Common myeloid progenitor, CD34-positive (primary cell): Measurements from ENCODE around the gene PAX5.

Source experiments
- CTCF ChIA-PET: fragments of 350-600 bp; sonication (Branson Sonifier 250); formaldehyde crosslinking; loops from one replicate; lab custom pipeline; 2021; ENCODE audit warnings: antibody characterized with exemption; lab: Charles Lee
- POLR2A ChIA-PET: fragments of 350-600 bp; sonication (Branson Sonifier 250); formaldehyde crosslinking; loops from one replicate; lab custom pipeline; 2021; ENCODE audit warnings: antibody characterized with exemption; lab: Charles Lee
- DNase-seq, 3 donors: peaks; one replicate each; pipeline versions ENCODE4 v3.0.0 to v3.0.0-alpha.2; 2013
- H3K27ac ChIP-seq, 2 experiments: 1 replicate in 1 of 2; 2 replicates in 1 of 2; pipeline ENCODE4 v1.7.0; 2013; ENCODE audit warnings: inconsistent platforms in 2 of 2, low read length in 2 of 2, mild to moderate bottlenecking in 2 of 2, low read depth in 1 of 2, moderate library complexity in 1 of 2; ENCODE audit not compliant: severe bottlenecking in 2 of 2, insufficient read depth in 1 of 2, poor library complexity in 1 of 2
- H3K27me3 ChIP-seq, 5 experiments: replicated peaks in 2 of 5; 1 replicate in 3 of 5; 2 replicates in 2 of 5; pipeline versions ENCODE4 v1.6.1 to v1.7.0; 2013; ENCODE audit warnings: low read length in 4 of 5, mild to moderate bottlenecking in 2 of 5, moderate library complexity in 2 of 5, inconsistent platforms in 1 of 5; ENCODE audit not compliant: insufficient read depth in 5 of 5, control insufficient read depth in 4 of 5
- H3K36me3 ChIP-seq, 4 experiments: 1 replicate in 2 of 4; 2 replicates in 2 of 4; pipeline versions ENCODE4 v1.6.1 to v1.7.0; 2013; ENCODE audit warnings: low read length in 3 of 4, control low read depth in 1 of 4, mild to moderate bottlenecking in 1 of 4; ENCODE audit not compliant: control insufficient read depth in 4 of 4, insufficient read depth in 4 of 4
- H3K4me1 ChIP-seq, 4 experiments: 1 replicate in 3 of 4; 2 replicates in 1 of 4; pipeline versions ENCODE4 v1.6.1 to v1.7.1; 2013; ENCODE audit warnings: low read length in 3 of 4, mild to moderate bottlenecking in 3 of 4, control low read depth in 1 of 4, inconsistent platforms in 1 of 4, moderate library complexity in 1 of 4; ENCODE audit not compliant: control insufficient read depth in 4 of 4, insufficient read depth in 4 of 4; ENCODE audit errors: control extremely low read depth in 1 of 4
- H3K4me3 ChIP-seq, 7 experiments: 1 replicate in 4 of 7; 2 replicates in 3 of 7; pipeline versions ENCODE4 v1.5.1 to v1.7.0; 2013; ENCODE audit warnings: mild to moderate bottlenecking in 7 of 7, low read length in 6 of 7, moderate library complexity in 6 of 7, inconsistent platforms in 2 of 7, low read depth in 2 of 7, control low read depth in 1 of 7; ENCODE audit not compliant: insufficient read depth in 4 of 7, control insufficient read depth in 1 of 7; ENCODE audit errors: extremely low read depth in 1 of 7
- H3K9me3 ChIP-seq, 5 experiments: 1 replicate in 4 of 5; 2 replicates in 1 of 5; pipeline versions ENCODE4 v1.6.1 to v1.7.1; 2013; ENCODE audit warnings: low read length in 4 of 5, mild to moderate bottlenecking in 2 of 5, inconsistent platforms in 1 of 5, low read depth in 1 of 5, moderate library complexity in 1 of 5; ENCODE audit not compliant: control insufficient read depth in 4 of 5, insufficient read depth in 2 of 5; ENCODE audit errors: control extremely low read depth in 1 of 5
- WGBS: methylation state at CpG from one replicate; pipeline ENCODE4 v1.1.5; 2013; ENCODE audit not compliant: insufficient coverage; 5-methylcytosine and 5-hydroxymethylcytosine counted together

The PAX5 gene

DNA sequence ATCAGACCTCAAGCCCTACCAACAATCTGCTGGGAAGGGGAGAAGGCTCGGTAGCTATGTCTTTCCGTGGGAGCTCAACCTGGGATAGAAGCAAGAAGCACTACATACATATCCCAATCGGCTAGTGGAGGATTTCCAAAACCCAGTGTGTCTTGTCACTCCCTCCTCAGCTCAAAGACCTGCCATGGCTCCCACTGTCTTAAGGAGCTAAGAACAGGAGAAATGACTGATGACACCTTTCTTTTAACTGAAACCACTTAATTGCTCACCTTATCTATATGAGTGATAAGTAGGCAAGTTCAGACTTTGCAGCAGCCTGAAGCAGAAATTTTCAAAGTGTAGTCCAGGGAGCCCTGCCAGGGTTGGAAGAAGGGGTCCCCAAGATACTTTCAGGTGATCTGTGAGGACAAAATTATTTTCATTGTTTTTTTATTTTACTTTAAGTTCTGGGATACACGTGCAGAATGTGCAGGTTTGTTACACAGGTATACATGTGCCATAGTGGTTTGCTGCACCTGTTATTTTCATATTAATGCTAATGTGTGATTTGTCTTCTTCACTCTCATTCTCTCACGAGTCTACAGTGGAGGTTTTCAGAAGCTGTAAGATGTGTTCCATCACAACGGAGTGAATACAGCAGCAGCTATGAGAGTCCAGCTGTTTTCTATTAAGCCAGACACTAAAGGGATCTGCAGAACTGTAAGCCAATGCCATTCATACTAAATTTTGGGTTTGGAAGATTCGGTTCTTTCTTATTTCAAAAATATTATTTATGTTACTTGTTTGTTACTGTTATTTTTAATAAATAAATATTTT, 41.4 kb downstream of the PAX5 start:
- Histone ChIP-seq H3K9me3 (peaks cover 0 to 21% (median 16%) of the 10 kb centered on the region in 5 experiments), H3K4me3 (no peak overlapping the region), H3K36me3 (no peaks in the 10 kb centered on the region), H3K4me1 (peaks cover 0 to 3% (median 2%) of the 10 kb centered on the region in 4 experiments), H3K27me3 (peaks cover 0 to 70% (median 22%) of the 10 kb centered on the region in 5 experiments), H3K27ac (no peak overlapping the region)
- ChIA-PET POLR2A (no interaction called here), CTCF (interaction anchor here (1.1 to 7.1 kb wide), 3 partner anchors 118 to 337 kb away, joined by 3 to 72 read pairs (median 4); no protein-coding TSS in a partner anchor)
- whole genome bisulfite sequencing = 89% methylated on average over 5 of the region's 7 CpGs
- DNase-seq = no peak

GRCh38 chr9:36991516-36992134, 42.4 kb downstream of the PAX5 start:
- CTCF ChIA-PET = interaction anchor here (0.7 to 7.1 kb wide), 7 partner anchors 9 to 339 kb away, joined by 3 to 72 read pairs (median 4); no protein-coding TSS in a partner anchor
- H3K27ac ChIP-seq = no peak overlapping the region

GRCh38 chr9:36988848-36989247, 45.2 kb downstream of the PAX5 start:
- DNase-seq = peak in 1 of 3 donors; percentile 15
- H3K9me3 ChIP-seq = peaks cover 0 to 21% (median 16%) of the 10 kb centered on the region in 5 experiments
- no peak overlapping the region for H3K4me3 ChIP-seq
- peaks cover 0 to 88% (median 47%) of the 10 kb centered on the region in 5 experiments for H3K27me3 ChIP-seq
- POLR2A ChIA-PET = interaction anchor here (1.0 kb wide), 1 partner anchor 114 kb away, joined by 4 read pairs; no protein-coding TSS in a partner anchor
- CTCF ChIA-PET = interaction anchor here (0.5 to 7.1 kb wide), 10 partner anchors 10 to 430 kb away, joined by 3 to 72 read pairs (median 3); no protein-coding TSS in a partner anchor
- no peak overlapping the region for H3K27ac ChIP-seq
- 29% methylated on average over 6 of the region's 6 CpGs for WGBS
- H3K36me3 ChIP-seq = no peaks in the 10 kb centered on the region
- peaks cover 0 to 21% (median 10%) of the 10 kb centered on the region in 4 experiments for H3K4me1 ChIP-seq

More at GRCh38 chr9:36991516-36992134, 42.4 kb downstream of the PAX5 start:
- Histone ChIP-seq H3K9me3 (peaks cover 0 to 21% (median 16%) of the 10 kb centered on the region in 5 experiments), H3K4me1 (peaks cover 0 to 12% (median 6%) of the 10 kb centered on the region in 4 experiments), H3K36me3 (no peaks in the 10 kb centered on the region), H3K27me3 (peaks cover 0 to 73% (median 30%) of the 10 kb centered on the region in 5 experiments), H3K4me3 (no peak overlapping the region)
- peak; percentile 46 to 76 (median 64) for DNase-seq
- POLR2A ChIA-PET = no interaction called here
- WGBS = 27% methylated on average over 4 of the region's 6 CpGs

DNA sequence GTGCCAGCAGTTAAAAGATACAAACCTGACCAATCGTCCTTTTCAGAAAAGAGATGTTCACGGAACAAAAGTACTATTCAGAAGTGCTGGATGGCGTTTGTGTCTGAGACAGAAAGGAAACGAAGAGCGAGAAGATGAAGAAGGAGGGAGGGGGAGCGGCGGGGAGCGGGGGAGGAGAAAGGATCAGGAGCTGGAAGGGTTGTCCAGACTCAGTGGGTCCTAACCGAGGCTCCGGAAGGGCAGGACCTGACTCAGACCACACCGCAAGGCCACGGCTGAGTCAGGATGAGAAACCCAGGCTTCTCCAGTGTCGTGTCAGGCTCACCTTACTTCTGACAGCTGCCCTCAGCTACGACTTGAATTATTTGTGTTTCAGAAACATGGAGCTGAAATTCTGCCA, 46.2 kb downstream of the PAX5 start:
- CTCF ChIA-PET = interaction anchor here (0.9 to 7.1 kb wide), 5 partner anchors 10 to 113 kb away, joined by 3 to 72 read pairs (median 3); no protein-coding TSS in a partner anchor

DNA sequence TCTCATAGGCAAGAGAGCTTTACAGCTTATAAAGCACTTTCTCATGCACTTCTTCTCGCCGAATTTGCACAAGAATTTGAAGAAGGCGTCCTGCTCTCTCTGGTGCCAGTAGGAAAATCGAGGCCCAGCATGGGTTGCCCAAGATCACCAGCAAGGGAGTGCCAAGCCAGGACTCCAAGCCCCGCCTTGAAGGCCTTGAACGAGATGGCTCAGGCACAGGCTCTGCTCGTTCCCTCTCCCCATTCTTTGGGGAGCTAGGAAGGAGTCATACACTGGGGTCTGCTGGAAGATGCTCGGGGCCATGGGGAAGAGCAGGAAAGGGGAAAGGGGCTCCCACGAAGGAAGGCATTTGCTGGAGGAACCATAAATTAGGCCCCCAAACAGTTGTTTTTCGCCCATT, 46.7 kb downstream of the PAX5 start:
- POLR2A ChIA-PET = no interaction called here
- WGBS = 19% methylated on average over 10 of the region's 10 CpGs
- Histone ChIP-seq H3K4me1 (peaks cover 0 to 21% (median 10%) of the 10 kb centered on the region in 4 experiments), H3K36me3 (no peaks in the 10 kb centered on the region), H3K27me3 (peaks cover 0 to 88% (median 46%) of the 10 kb centered on the region in 5 experiments), H3K9me3 (peaks cover 0 to 21% (median 16%) of the 10 kb centered on the region in 5 experiments), H3K4me3 (peak overlapping the region in 1 of 7 experiments; percentile 13), H3K27ac (no peak overlapping the region)
- CTCF ChIA-PET = interaction anchor here (1.5 to 7.1 kb wide), 3 partner anchors 11 to 113 kb away, joined by 3 to 72 read pairs (median 7); no protein-coding TSS in a partner anchor
- no peak for DNase-seq

More for the DNA sequence above, 46.2 kb downstream of the PAX5 start:
- H3K36me3 ChIP-seq = no peaks in the 10 kb centered on the region
- DNase-seq = peak in 1 of 3 donors; percentile 26
- peaks cover 0 to 21% (median 10%) of the 10 kb centered on the region in 4 experiments for H3K4me1 ChIP-seq
- H3K27ac ChIP-seq = no peak overlapping the region
- POLR2A ChIA-PET = no interaction called here
- 7% methylated on average over 10 of the region's 14 CpGs for WGBS
- H3K4me3 ChIP-seq = peak overlapping the region in 1 of 7 experiments; percentile 13
- peaks cover 0 to 89% (median 46%) of the 10 kb centered on the region in 5 experiments for H3K27me3 ChIP-seq
- H3K9me3 ChIP-seq = peaks cover 0 to 21% (median 16%) of the 10 kb centered on the region in 5 experiments

DNA sequence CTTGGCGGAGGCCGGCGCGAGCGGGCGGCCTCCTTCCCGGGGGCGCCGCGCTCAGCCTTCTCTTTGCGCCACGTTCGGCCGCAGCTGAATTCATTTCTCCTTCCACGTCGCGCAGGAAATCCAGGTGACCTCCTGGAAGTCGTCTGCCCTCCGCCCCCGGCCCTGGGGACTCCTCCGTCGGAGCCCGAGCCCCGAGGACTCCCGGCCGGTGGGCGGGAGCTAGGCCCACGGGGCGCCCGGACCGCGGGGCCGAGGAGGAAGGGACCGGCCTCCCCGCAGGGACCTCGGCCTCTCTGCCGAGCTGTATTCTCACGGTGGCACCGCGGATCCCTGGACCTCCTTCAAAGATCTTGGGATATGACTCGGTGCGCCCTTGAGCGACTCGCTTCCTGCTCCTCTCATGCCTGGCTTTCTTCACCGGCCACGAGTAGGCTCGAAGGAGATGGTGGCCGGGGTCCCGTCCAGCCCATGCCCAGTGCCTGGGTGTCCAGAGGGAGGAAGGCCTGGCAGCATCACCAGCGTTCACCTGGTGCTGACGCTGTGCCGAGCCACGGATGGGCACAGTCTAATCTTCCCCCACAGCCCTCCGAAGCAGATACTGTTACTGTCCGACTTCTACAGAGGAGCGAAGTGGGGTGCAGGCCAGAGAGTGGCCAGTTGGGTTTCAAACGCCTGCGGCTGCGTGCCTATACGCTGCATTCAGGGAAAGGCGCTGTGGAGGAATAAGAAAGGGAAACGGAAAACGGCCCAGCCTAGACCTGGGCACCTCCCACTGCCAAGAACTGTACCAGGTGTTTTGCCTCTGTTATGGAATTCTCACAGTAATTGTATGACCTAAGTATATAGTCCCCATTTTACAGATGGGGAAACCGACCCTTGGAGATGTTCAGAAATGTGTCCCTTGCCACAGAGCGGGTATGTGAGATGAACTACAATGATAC, 47.3 kb downstream of the PAX5 start:
- 3% methylated on average over 60 of the region's 65 CpGs for WGBS
- H3K4me1 ChIP-seq = peaks cover 0 to 21% (median 10%) of the 10 kb centered on the region in 4 experiments
- peaks cover 0 to 21% (median 16%) of the 10 kb centered on the region in 5 experiments for H3K9me3 ChIP-seq
- CTCF ChIA-PET = interaction anchor here (2.0 to 7.1 kb wide), 2 partner anchors 12 to 112 kb away, joined by 7 to 72 read pairs; no protein-coding TSS in a partner anchor
- no peaks in the 10 kb centered on the region for H3K36me3 ChIP-seq
- H3K4me3 ChIP-seq = peak overlapping the region in 6 of 7 experiments; percentile 10 to 59 (median 51)
- POLR2A ChIA-PET = no interaction called here
- H3K27me3 ChIP-seq = peaks cover 0 to 90% (median 46%) of the 10 kb centered on the region in 5 experiments
- DNase-seq = peak in 1 of 3 donors; percentile 13
- H3K27ac ChIP-seq = no peak overlapping the region
